SH-SY5Y (cell line): Measurements from ENCODE around the gene THRB.

Experiments
- GATA2 ChIP-seq: IDR thresholded peaks from 2 replicates; pipeline ENCODE4 v1.6.1; 2011; ENCODE audit warnings: mild to moderate bottlenecking, low read depth, low read length
- GATA3 ChIP-seq: IDR thresholded peaks from 2 replicates; pipeline ENCODE4 v1.6.1; 2011; ENCODE audit warnings: low read depth, mild to moderate bottlenecking, low read length, moderate library complexity

GRCh38 chr3:24472358-24472757, 22.3 kb downstream of the THRB start:
- TF ChIP-seq GATA2 = no peak
- no peak for TF ChIP-seq GATA3
